Upper lobe of left lung (tissue), 4 donors: ENCODE measurements around the gene NEDD4L.

Experiments
- EP300 ChIP-seq, 4 donors: sonication (generic); formaldehyde crosslinking; IDR thresholded peaks; one replicate each; pipeline ENCODE4 v1.5.1; 2017; ENCODE audit warnings: antibody characterized with exemption in 4 of 4, control low read depth in 2 of 4
- TF ChIP-seq, protein P1 (sequence below), 6 experiments: fragments of 450-650 bp in 4 of 6; fragments of 200-600 bp in 2 of 6; sonication (generic) in 2 of 6; IDR thresholded peaks; one replicate each; pipeline ENCODE4 v1.5.1; 2016 to 2019; ENCODE audit warnings: antibody characterized with exemption in 6 of 6

DNA sequence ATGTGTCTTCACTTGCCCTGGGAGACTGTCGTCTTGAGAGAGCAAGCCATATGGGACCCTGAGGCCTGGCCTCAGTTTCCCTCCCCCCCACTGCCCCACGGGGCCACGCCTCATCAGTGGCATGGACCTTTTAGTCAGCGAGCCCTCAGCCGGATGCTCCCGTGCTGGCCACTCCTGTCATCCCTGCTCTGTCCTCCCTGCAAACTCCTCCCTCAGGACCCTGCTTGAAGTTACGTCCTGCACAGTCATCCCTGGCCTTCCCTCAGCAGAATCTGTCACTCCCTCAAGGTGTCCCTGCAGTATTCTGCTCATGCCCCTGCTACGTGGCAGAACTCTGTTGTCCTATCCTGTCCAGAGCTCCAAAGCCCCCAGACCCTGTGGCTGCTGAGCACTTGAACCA, 265.1 kb downstream of the NEDD4L start:
- TF ChIP-seq, protein P1, sequence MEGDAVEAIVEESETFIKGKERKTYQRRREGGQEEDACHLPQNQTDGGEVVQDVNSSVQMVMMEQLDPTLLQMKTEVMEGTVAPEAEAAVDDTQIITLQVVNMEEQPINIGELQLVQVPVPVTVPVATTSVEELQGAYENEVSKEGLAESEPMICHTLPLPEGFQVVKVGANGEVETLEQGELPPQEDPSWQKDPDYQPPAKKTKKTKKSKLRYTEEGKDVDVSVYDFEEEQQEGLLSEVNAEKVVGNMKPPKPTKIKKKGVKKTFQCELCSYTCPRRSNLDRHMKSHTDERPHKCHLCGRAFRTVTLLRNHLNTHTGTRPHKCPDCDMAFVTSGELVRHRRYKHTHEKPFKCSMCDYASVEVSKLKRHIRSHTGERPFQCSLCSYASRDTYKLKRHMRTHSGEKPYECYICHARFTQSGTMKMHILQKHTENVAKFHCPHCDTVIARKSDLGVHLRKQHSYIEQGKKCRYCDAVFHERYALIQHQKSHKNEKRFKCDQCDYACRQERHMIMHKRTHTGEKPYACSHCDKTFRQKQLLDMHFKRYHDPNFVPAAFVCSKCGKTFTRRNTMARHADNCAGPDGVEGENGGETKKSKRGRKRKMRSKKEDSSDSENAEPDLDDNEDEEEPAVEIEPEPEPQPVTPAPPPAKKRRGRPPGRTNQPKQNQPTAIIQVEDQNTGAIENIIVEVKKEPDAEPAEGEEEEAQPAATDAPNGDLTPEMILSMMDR (IDR thresholded peaks at IDR 0.05) = no peak
- TF ChIP-seq EP300 (IDR thresholded peaks at IDR 0.05) = no peak
